ENCODE measurements around the gene PIP5KL1.

Gene PIP5KL1

GRCh38 chr9:127930231-127931091, at the start of gene PIP5KL1:
PIP5KL1 (minus strand) TSS chr9:127930777; CDS start chr9:127930752, 25 bp downstream.
- peak; percentile 93 for DNase-seq (ENCODE audit: insufficient read length, low spot score)
- FAIRE-seq: peak; percentile 56

GRCh38 chr9:127980060-127980705, 49.6 kb upstream of the PIP5KL1 start:
- DNase-seq (ENCODE audit: insufficient read length, low spot score): no peak
- FAIRE-seq: no peak

GRCh38 chr9:127979333-127980059, 48.9 kb upstream of the PIP5KL1 start:
- DNase-seq (ENCODE audit: insufficient read length, low spot score) (peak; percentile 53), FAIRE-seq (peak; percentile 86)

GRCh38 chr9:127979015-127979332, 48.4 kb upstream of the PIP5KL1 start:
- FAIRE-seq: no peak
- DNase-seq (ENCODE audit: insufficient read length, low spot score): no peak

GRCh38 chr9:127977884-127978647, 47.5 kb upstream of the PIP5KL1 start:
- DNase-seq (ENCODE audit: insufficient read length, low spot score): no peak
- FAIRE-seq: peak; percentile 37

- no peak for DNase-seq (ENCODE audit: insufficient read length, low spot score)
Observed at GRCh38 chr9:127977009-127977883, 46.7 kb upstream of the PIP5KL1 start.

GRCh38 chr9:127976498-127976897, 45.9 kb upstream of the PIP5KL1 start:
- no peak for DNase-seq (ENCODE audit: insufficient read length, low spot score)
- no peak for FAIRE-seq

More at GRCh38 chr9:127977009-127977883, 46.7 kb upstream of the PIP5KL1 start:
- FAIRE-seq: no peak

GRCh38 chr9:127975376-127976315, 45.1 kb upstream of the PIP5KL1 start:
- FAIRE-seq (no peak), DNase-seq (ENCODE audit: insufficient read length, low spot score) (no peak)

GRCh38 chr9:127974769-127975261, 44.2 kb upstream of the PIP5KL1 start:
- FAIRE-seq (no peak), DNase-seq (ENCODE audit: insufficient read length, low spot score) (no peak)

- DNase-seq (ENCODE audit: insufficient read length, low spot score) (no peak), FAIRE-seq (no peak)
Observed at GRCh38 chr9:127974001-127974768, 43.6 kb upstream of the PIP5KL1 start.

GRCh38 chr9:127973169-127974000, 42.8 kb upstream of the PIP5KL1 start:
- no peak for DNase-seq (ENCODE audit: insufficient read length, low spot score)
- FAIRE-seq: no peak

- FAIRE-seq (no peak), DNase-seq (ENCODE audit: insufficient read length, low spot score) (no peak)
Observed at GRCh38 chr9:127972236-127972871, 41.8 kb upstream of the PIP5KL1 start.

- DNase-seq (ENCODE audit: insufficient read length, low spot score) (no peak), FAIRE-seq (peak; percentile 18)
Observed at GRCh38 chr9:127971357-127972235, 41.0 kb upstream of the PIP5KL1 start.

- DNase-seq (ENCODE audit: insufficient read length, low spot score) (peak; percentile 93), FAIRE-seq (peak; percentile 97)
Observed at GRCh38 chr9:127970401-127971313, 40.1 kb upstream of the PIP5KL1 start.
